ENCODE results near the gene PYY.

DNA sequence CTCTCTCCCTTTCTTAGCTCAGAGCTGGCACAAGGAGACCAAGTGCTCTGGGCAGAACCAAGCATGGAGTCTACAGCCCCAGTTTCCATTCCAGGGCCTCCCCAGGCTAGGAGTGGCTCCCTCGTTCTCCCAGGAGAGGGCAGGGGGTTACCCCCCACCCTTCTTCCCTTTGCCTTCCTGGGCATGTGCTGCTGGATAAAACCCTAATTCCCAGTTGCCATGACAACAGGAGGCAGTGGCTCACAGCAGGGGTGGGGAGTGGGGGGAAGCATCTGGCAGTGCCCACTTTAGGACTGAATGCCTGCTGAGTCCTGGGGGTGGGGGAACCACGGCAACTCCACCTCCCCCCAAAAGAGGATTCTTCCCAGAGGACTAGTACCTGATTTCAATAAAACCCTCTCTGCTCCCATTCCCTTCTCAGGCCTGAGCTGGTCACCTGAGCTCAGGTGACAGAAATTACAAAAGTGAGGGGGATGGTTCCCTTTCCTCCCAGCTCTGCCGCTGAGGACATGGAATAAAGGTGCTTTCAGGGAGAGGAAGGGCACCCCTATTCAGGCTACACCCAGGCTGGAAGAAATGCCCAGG lies 48.2 kb downstream of the PYY start:
- TF ChIP-seq POLR2AphosphoS5 (IDR thresholded peaks at IDR 0.05), result no peak
- no peak for TF ChIP-seq EP300 (conservative IDR thresholded peaks at IDR 0.05; ENCODE audit: poor library complexity, severe bottlenecking)
- TF ChIP-seq, protein P1, sequence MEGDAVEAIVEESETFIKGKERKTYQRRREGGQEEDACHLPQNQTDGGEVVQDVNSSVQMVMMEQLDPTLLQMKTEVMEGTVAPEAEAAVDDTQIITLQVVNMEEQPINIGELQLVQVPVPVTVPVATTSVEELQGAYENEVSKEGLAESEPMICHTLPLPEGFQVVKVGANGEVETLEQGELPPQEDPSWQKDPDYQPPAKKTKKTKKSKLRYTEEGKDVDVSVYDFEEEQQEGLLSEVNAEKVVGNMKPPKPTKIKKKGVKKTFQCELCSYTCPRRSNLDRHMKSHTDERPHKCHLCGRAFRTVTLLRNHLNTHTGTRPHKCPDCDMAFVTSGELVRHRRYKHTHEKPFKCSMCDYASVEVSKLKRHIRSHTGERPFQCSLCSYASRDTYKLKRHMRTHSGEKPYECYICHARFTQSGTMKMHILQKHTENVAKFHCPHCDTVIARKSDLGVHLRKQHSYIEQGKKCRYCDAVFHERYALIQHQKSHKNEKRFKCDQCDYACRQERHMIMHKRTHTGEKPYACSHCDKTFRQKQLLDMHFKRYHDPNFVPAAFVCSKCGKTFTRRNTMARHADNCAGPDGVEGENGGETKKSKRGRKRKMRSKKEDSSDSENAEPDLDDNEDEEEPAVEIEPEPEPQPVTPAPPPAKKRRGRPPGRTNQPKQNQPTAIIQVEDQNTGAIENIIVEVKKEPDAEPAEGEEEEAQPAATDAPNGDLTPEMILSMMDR (IDR thresholded peaks at IDR 0.05; ENCODE audit: poor library complexity, severe bottlenecking), result no peak
- no peak for TF ChIP-seq EZH2 (IDR thresholded peaks at IDR 0.05; ENCODE audit: borderline replicate concordance, insufficient read depth, low read length, poor library complexity, severe bottlenecking)
- no peak for TF ChIP-seq TAF1 (IDR thresholded peaks at IDR 0.05; ENCODE audit: low read depth)
- no peak for TF ChIP-seq RAD21 (conservative IDR thresholded peaks at IDR 0.05)

All from neural cell (in vitro differentiated cells).